ENCODE results near the gene NFIA. TPM values are rescaled to one million over a fixed set of nuclear protein-coding genes. Genes with fewer than 3 reads are reported as not detected.

NFIA gene
- total and polyA plus RNA-seq, 8 donors: 9.6 to 108 (median 37.2) TPM

- Histone ChIP-seq H3K27me3 (no peaks in the 10 kb centered on the region), H3K4me1 (peaks cover 17 to 74% (median 47%) of the 10 kb centered on the region in 4 donors), H3K9me3 (no peaks in the 10 kb centered on the region), H3K4me3 (no peak overlapping the region), H3K27ac (peak overlapping the region in 2 of 5 donors; percentile 25 to 47), H3K36me3 (no peaks in the 10 kb centered on the region)
- peak in 1 of 3 donors; percentile 4 for TF ChIP-seq POLR2AphosphoS5 (IDR thresholded peaks at IDR 0.05)
- no peak for TF ChIP-seq CTCF (IDR thresholded peaks at IDR 0.05)
- no peak for TF ChIP-seq EP300 (IDR thresholded peaks at IDR 0.05)
- TF ChIP-seq POLR2A (IDR thresholded peaks at IDR 0.05): no peak
- WGBS, 5 donors: 43 to 49% (median 46%) methylated on average over 6 of the region's 6 CpGs
- peak in 1 of 2 donors; percentile 30 for DNase-seq
- intact Hi-C loops (cut with DNase I; ENCODE audit: low total_unique reads): no loop called here
These were observed 34.1 kb downstream of the NFIA start for GRCh38 chr1:61116421-61116820.

DNA sequence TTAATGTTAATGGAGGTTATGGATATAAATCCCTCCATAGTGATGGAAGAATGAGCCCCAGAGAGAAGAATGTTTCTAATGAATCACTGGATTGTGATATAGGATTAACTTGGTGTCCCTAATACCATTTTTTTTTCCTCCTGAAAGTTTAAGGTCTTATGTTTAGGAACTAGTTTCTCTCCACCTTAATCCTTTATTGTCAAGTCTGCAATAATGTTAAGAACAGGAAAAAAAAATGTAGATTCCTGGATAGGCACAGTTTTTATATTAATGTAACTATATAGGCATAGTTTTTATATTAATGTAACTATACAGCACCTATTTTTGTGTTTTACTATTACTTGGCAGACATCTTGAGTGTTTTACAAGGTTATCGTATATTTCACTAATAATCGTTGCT is 34.9 kb downstream of the NFIA start:
- DNase-seq: no peak
- Histone ChIP-seq H3K9me3 (no peaks in the 10 kb centered on the region), H3K27ac (peak overlapping the region in 1 of 5 donors; percentile 25), H3K4me3 (no peak overlapping the region), H3K36me3 (no peaks in the 10 kb centered on the region), H3K4me1 (peaks cover 21 to 76% (median 53%) of the 10 kb centered on the region in 4 donors), H3K27me3 (no peaks in the 10 kb centered on the region)
- WGBS, 5 donors: 93 to 98% (median 95%) methylated on average over 2 of the region's 2 CpGs
- no peak for TF ChIP-seq CTCF (IDR thresholded peaks at IDR 0.05)
- no peak for TF ChIP-seq EP300 (IDR thresholded peaks at IDR 0.05)
- TF ChIP-seq POLR2A (IDR thresholded peaks at IDR 0.05): no peak
- no peak for TF ChIP-seq POLR2AphosphoS5 (IDR thresholded peaks at IDR 0.05)
- intact Hi-C loops (cut with DNase I; ENCODE audit: low total_unique reads): no loop called here

DNA sequence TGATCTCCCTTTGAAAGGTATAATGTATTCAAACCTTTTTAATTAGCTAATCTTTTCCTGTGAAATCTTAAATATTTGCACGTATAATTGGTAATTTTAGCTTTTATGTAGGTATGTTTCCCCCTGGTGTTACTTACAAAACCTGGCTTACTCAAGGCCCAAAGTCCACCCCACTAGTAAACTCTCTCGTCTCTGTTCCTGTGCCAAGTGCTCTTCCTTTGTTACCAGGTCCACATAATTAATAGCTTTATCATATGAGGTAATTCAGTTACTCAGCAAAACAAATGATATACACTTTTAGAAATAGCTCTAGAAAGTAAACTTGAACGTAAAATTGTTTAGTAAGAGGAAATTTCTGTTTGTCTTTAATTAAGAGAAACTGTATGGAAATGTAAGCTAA is 36.7 kb downstream of the NFIA start:
- intact Hi-C loops (cut with DNase I; ENCODE audit: low total_unique reads): no loop called here
- 38 to 51% (median 39%) methylated on average over 3 of the region's 3 CpGs for WGBS, 5 donors
- no peaks in the 10 kb centered on the region for H3K36me3 ChIP-seq
- H3K27me3 ChIP-seq: no peaks in the 10 kb centered on the region
- peak in 1 of 2 donors; percentile 51 for DNase-seq
- no peaks in the 10 kb centered on the region for H3K9me3 ChIP-seq
- H3K4me3 ChIP-seq: no peak overlapping the region
- H3K4me1 ChIP-seq: peaks cover 29 to 91% (median 62%) of the 10 kb centered on the region in 4 donors
- H3K27ac ChIP-seq: peak overlapping the region in 1 of 5 donors; percentile 28
- TF ChIP-seq POLR2A (IDR thresholded peaks at IDR 0.05): no peak
- no peak for TF ChIP-seq POLR2AphosphoS5 (IDR thresholded peaks at IDR 0.05)
- TF ChIP-seq CTCF (IDR thresholded peaks at IDR 0.05): no peak
- no peak for TF ChIP-seq EP300 (IDR thresholded peaks at IDR 0.05)

DNA sequence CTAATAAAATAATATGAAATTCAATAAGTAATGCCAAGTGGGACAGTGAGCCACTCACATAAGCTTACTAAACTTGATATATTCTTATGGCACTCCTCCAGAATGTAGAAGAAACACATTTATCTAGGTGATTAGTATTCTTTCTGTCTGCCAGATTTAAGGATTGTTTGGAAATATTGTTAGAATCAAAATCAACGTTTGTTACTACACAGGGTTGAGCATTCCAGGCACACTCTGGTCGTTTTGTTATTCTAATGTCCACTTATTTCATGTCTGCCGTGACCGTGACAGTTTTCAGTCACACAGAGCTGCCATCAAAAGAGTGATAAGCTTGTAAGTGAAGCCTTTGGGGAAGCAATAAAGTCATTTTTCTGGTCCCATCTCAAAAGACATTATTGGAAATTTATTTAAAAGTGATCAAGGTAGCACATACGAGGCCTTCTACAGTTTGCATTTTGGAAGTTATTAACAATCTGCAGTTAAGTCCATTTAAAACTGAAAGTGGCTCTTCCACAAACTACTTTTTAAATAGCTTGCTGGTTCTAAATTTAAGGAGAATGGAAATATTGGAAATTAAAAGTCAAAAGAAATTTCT is 38.0 kb downstream of the NFIA start:
- TF ChIP-seq EP300 (IDR thresholded peaks at IDR 0.05): no peak
- intact Hi-C loops (cut with DNase I; ENCODE audit: low total_unique reads): no loop called here
- no peak for DNase-seq
- no peaks in the 10 kb centered on the region for H3K9me3 ChIP-seq
- peaks cover 32 to 92% (median 60%) of the 10 kb centered on the region in 4 donors for H3K4me1 ChIP-seq
- 18 to 47% (median 29%) methylated on average over 5 of the region's 5 CpGs for WGBS, 5 donors
- no peaks in the 10 kb centered on the region for H3K27me3 ChIP-seq
- no peaks in the 10 kb centered on the region for H3K36me3 ChIP-seq
- H3K27ac ChIP-seq: peak overlapping the region in 4 of 5 donors; percentile 31 to 58 (median 52)
- no peak overlapping the region for H3K4me3 ChIP-seq

- no peak overlapping the region for H3K4me3 ChIP-seq
- H3K4me1 ChIP-seq: peaks cover 32 to 92% (median 61%) of the 10 kb centered on the region in 4 donors
- DNase-seq: no peak
- H3K36me3 ChIP-seq: no peaks in the 10 kb centered on the region
- whole genome bisulfite sequencing, 5 donors: 56 to 76% (median 61%) methylated on average over 2 of the region's 2 CpGs
- H3K9me3 ChIP-seq: no peaks in the 10 kb centered on the region
- no peaks in the 10 kb centered on the region for H3K27me3 ChIP-seq
- peak overlapping the region in 3 of 5 donors; percentile 31 to 55 (median 49) for H3K27ac ChIP-seq
- no peak for TF ChIP-seq CTCF (IDR thresholded peaks at IDR 0.05)
- TF ChIP-seq POLR2AphosphoS5 (IDR thresholded peaks at IDR 0.05): peak; percentile 53 to 78 (median 75)
- intact Hi-C loops (cut with DNase I; ENCODE audit: low total_unique reads): no loop called here
These were observed 38.6 kb downstream of the NFIA start for GRCh38 chr1:61120998-61121397.
